CD4-positive, alpha-beta T cell treated with Interleukin-2 at 100 ng/mL for 4 hours (primary cell): ENCODE measurements around the gene SFXN2.

Experiments used
- DNase-seq: peaks from one replicate; pipeline ENCODE4 v3.0.0-alpha.2; 2020; ENCODE audit warnings: low spot score

Gene SFXN2

DNA sequence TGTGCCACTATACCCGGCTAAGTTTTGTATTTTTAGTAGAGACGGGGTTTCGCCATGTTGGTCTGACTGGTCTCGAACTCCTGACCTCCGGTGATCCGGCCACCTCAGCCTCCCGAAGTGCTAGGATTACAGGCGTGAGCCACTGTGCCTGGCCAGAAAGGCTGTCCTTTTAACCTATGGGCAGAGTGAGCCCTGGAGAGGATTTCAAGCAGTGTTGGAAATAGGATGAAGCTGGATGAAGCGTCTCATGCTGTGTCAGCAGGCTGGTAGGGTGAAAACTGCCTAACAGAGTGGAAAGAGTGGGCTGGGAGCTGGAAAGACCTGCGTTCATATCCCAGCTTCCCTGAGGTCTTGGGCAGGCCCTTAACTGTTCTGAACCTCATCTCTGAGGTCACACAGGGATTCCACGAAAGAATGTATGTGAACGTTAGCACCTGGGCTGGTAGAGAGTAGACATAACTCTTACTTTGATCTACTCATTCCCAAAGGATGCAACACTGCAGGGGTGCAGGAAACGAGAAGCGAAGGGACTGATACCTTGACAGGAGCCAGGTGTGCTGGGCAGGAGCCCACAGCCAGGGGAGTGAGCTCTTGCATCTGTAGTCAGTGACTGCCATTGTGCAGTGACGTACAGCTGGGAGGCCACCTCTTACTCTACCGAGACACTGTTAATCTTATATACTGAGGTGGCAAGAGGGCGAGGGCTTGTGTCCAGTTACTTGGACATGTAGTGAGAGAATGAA, 63.4 kb downstream of the SFXN2 start:
- DNase-seq = no peak

DNA sequence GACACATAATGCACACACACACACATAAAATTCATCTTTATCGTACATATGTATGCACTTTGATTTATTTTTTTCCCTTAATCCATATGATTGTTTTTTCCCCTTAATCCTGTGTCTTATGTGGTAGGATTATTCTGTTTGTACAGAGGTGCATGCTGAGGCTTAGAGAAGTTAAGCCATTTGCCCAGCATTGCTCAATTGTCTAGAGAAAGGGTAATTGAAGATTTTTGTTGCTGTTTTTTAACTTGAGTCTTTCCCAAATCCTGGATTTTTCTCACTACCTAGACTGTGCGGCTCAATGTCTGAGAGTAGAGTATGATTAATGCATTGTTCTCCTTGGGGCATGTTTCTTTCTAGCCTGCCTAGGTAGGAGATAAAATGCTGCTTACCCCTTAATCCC, 64.3 kb downstream of the SFXN2 start:
- DNase-seq = no peak

DNA sequence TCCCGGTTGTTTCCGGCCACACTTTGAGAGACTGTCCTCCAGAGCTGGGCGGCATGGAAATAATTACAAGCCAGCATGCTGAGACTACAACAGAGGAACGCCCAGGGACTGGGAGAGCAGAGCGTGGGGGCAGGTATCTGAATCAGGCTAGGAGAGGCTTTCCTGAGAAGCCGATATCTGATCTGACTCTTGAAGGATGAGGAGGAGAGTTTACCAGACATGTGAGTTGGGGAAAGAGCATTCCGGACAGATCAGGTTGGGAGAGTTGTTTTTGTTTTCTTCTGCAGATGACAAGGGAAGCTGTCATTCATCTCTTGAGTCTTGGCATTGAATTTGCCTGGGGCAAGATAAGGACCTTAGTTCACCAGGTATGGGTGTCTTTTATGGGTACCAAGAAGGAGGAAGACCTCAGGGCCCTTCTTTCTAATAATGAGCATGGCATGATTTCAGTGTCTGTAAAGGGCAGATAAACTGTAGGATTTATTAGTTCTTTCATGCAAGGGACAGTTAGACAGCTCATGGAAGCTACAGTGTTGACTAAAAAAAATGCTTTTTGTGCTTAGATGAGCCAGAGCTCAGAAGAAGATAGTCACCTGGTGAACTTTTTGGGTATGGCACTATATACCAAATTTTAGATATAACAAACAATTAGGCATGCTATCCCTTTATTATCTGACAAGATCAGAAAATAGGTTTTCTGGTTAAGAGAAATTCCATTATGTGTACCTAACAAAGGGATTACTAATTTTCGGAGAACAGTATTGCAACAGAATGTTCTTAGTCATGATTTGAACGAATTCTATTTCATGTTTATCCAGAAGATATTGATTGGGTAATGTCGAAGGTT, 65.5 kb downstream of the SFXN2 start:
- no peak for DNase-seq

DNA sequence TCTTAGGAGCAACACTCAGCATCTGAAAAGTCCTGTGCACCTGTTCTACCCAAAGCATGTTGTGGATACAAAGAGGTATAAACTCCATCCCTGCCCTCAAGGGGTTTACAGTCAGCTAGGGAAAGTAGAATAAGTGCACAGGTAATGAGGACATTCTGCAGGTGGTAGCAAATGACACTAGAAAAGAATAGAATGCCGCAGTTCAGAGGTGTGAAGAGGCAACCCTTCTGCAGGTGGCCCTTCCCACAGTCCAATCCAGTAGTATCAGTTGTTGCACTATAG, 66.0 kb downstream of the SFXN2 start:
- DNase-seq = no peak

DNA sequence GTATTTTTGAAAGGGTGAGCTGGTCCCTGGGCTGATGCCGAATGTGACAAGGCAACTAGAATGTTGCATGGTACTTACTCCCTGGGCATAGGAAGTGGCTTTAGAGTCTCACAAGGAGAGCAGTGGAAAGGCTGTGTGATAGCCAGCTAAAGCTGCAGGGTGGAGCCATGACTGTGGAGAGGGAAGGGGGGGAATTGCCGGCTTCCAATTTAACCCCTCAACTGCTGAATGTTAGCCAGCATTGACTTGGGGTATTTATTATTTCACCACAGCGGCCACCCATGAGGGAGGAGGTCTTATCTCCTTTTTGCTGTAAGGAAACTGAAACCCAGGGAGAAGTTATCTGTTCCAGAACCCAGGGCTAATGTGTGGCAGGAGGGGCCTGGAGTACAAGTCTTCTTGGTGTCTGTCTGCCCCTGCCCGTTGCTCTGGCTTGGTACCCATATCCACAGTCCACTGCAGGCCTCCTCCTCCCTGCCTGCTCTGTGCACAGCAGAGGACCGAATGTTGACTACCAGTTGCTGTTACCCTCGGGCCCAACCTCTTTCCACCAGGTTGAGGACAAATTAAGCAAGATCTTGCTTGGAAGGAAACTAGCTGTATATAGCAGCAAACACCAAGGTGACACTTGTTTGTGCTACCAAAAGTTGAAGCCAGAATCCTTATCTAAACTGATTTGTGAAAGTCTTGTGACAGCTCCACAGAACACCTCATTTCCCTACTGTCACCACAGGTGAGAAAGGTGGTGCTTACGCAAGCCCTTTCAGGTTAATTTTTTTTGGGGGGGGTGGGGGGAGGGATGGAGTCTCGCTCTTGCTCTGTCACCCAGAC, 66.9 kb downstream of the SFXN2 start:
- DNase-seq = no peak

DNA sequence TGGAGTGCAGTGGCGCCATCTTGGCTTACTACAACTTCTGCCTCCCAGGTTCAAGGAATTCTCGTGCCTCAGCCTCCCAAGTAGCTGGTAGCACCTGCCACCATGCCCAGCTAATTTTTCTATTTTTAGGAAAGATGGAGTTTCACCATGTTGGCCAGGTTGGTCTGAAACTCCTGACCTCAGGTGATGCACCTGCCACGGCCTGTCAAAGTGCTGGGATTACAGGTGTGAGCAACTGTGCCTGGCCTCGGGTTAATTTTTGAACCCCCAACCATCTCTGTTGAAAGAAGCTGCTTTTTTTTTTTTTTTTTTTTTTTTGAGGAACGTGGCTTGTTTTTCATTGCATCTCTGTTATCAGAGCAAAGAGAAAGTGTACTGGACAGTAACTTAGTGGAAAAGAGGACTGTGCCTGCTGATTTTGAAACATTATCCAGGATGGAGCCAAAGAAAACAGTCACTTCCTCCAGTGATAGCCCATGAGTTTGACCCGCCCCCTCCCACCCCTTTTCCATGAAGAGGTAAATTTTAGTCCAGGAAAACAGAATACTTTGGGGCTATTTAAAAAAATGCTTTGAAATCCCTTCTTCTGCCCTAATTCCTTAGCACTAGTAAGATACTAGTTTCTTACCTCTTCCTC, 67.6 kb downstream of the SFXN2 start:
- DNase-seq = no peak

DNA sequence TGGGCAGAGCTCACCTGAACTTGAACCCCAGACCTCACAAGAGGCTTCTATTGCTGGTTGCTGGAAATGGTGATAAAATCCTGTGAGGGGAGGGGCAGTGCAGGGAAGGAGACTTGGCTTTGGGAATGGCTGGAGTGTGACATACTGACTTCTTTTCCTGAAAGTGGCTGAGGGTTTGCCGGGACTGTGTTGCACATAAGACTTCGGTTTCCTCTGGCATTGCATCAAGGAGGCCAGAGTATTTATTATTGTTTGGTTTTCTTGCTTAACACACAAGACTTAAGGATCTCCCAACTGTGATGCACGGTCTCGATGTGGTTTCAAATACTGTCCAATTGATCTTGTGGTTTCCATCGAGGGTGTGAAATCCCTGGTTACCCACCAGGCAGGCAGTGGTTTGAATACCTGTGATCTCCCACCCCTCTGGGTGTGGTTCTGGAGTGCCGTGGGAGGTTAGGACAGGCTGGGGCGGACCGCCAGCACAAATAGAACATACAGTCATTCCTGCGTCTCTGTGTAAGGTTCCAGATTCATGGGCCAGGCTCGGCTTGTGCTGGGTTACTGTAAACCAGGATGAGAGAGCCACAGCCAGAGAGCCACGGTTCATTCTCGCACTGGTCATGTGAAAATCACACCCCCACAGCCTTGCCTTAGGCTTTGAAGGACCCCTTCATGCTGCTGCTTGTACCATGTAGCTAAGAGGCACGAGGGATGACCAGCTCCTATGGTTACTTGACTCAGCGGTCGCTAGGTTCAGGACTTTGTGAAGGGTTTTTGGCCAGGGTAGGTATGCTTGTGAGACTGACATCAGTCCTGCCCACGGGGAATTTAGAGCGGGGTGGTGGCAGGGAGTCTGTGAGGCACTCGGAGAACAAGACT, 68.5 kb downstream of the SFXN2 start:
- DNase-seq = no peak

DNA sequence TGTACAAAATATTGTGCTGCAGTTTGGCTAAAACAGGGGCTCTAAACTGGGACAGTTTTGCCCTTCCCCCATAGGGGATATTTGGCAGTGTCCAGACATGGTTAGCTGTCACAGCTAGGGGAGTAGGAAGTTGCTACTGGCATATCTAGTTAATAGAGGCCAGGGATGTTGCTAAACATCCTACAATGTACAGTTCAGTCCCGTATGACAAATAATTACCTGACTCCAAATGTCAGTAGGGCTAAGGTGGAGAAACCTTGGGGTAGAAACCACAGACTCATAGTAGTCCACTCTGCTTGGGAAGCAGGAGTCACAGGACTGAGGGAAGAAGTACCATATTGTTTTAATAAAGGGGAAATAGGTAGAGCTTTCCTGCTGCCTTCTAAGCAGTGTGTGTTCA, 69.1 kb downstream of the SFXN2 start:
- DNase-seq = no peak

DNA sequence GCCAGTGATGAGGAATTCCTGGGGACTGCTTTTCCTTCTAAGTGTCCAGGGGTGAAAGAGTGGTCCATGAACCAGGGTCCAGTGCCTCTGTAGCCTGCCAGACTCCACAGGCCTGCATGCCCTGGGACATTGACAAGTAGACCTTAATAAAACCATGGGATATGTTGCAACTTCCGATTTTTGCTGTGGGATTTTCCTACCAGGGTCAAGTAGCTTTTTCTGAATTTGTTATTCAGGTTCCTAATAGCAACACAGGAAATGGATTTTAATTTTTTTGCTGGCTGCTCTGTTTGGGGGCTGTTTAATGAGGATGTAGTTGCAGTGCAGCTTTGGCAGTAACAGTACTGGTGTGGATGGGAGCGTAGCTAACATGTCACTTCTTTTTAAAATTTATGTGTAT, 71.4 kb downstream of the SFXN2 start:
- no peak for DNase-seq

DNA sequence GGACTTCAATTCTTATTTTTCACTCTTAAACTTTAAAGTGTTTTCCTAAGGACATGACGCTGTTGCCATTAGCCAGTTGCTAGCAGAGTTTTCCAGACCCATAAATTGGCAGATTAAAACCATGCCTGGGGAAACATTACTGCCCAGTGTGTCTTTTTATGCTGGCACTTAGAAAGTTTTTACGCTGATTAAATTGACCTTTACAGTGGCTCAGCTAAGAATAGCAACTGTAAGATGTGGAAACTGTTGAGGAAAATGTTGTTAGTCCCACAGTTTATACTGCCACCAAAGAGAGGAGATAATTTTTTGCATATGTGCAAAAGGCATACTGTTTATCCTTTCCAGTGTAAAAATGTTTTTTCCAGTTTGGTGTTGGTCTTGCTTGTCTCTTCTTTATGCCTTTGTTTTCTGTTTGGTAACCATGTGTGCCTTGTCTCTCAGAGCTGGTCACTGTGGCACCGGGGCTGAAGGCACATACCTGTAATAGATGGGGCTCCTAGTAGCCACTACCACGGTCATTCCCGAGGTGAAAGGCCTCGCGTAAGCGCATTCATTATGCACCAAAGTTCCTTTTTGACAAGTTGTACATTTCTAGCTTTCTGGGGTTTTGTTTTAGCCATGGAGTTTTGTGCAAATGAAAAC, 77.4 kb downstream of the SFXN2 start:
- no peak for DNase-seq
